GM23338 (cell line): ENCODE data around the gene VSIG10L. TPM values are rescaled to one million over a fixed set of nuclear protein-coding genes. Genes with fewer than 3 reads are reported as not detected.

Experiments used
- ATAC-seq: fragments of 200-7000 bp; cut with Tn5 transposase; 3 replicates; pipeline ENCODE4 v1.9.1; 2020
- DNase-seq: peaks from one replicate; pipeline ENCODE4 v3.0.0-alpha.2; 2015; ENCODE audit warnings: low spot score
- H2AFZ ChIP-seq: fragments of 200-600 bp; sonication (generic); 2 replicates; pipeline ENCODE4 v1.8.0; 2016; ENCODE audit warnings: antibody characterized with exemption, mild to moderate bottlenecking, moderate library complexity
- H3F3A ChIP-seq: fragments of 200-600 bp; sonication (generic); replicated peaks from 2 replicates; pipeline ENCODE4 v1.8.0; 2017; ENCODE audit warnings: antibody characterized with exemption, mixed run types, low read depth
- H3K27ac ChIP-seq: fragments of 200-600 bp; sonication (generic); 2 replicates; pipeline ENCODE4 v1.6.1; 2016; ENCODE audit warnings: low read depth
- H3K27me3 ChIP-seq: fragments of 200-600 bp; sonication (generic); 2 replicates; pipeline ENCODE4 v1.8.0; 2016; ENCODE audit warnings: mild to moderate bottlenecking, mixed run types, moderate library complexity; ENCODE audit not compliant: insufficient read depth
- H3K36me3 ChIP-seq: fragments of 200-600 bp; sonication (generic); 2 replicates; pipeline ENCODE4 v1.8.0; 2016; ENCODE audit warnings: mild to moderate bottlenecking; ENCODE audit not compliant: insufficient read depth
- H3K4me1 ChIP-seq: fragments of 200-600 bp; sonication (generic); 2 replicates; pipeline ENCODE4 v1.8.0; 2016; ENCODE audit warnings: mild to moderate bottlenecking, moderate library complexity; ENCODE audit not compliant: insufficient read depth
- H3K4me2 ChIP-seq: fragments of 200-600 bp; sonication (generic); 2 replicates; pipeline ENCODE4 v1.7.1; 2017; ENCODE audit warnings: mixed run types
- H3K4me3 ChIP-seq: fragments of 200-600 bp; sonication (generic); 2 replicates; pipeline ENCODE4 v1.6.1; 2016; ENCODE audit warnings: mixed run types
- H3K79me2 ChIP-seq: fragments of 200-600 bp; sonication (generic); replicated peaks from 2 replicates; pipeline ENCODE4 v1.8.0; 2017; ENCODE audit warnings: mild to moderate bottlenecking; ENCODE audit not compliant: insufficient read depth
- H3K9me2 ChIP-seq: fragments of 200-600 bp; sonication (generic); 2 replicates; pipeline ENCODE4 v1.8.0; 2017; ENCODE audit not compliant: insufficient read depth
- H4K20me1 ChIP-seq: fragments of 200-600 bp; sonication (generic); replicated peaks from 2 replicates; pipeline ENCODE4 v1.8.0; 2017; ENCODE audit warnings: mild to moderate bottlenecking; ENCODE audit not compliant: insufficient read depth
- H3K27ac Mint-ChIP-seq: 2 replicates; pipeline ENCODE4 v1.8.0; 2020; ENCODE audit warnings: inconsistent platforms, mild to moderate bottlenecking, moderate library complexity, mixed read lengths
- H3K27me3 Mint-ChIP-seq: 3 replicates; pipeline ENCODE4 v1.8.0; 2022; ENCODE audit warnings: low read depth, mild to moderate bottlenecking, moderate library complexity, mixed read lengths, inconsistent platforms; ENCODE audit not compliant: insufficient read depth, poor library complexity
- H3K36me3 Mint-ChIP-seq: 3 replicates; pipeline ENCODE4 v1.8.0; 2021; ENCODE audit warnings: low read depth, mild to moderate bottlenecking, inconsistent platforms, moderate library complexity, mixed read lengths
- H3K4me1 Mint-ChIP-seq: 3 replicates; pipeline ENCODE4 v1.8.0; 2020; ENCODE audit warnings: mild to moderate bottlenecking, inconsistent platforms, mixed read lengths
- H3K4me3 Mint-ChIP-seq: 3 replicates; pipeline ENCODE4 v1.8.0; 2021; ENCODE audit warnings: moderate library complexity, mild to moderate bottlenecking, inconsistent platforms, mixed read lengths
- H3K9me3 Mint-ChIP-seq: 3 replicates; pipeline ENCODE4 v1.8.0; 2020; ENCODE audit warnings: moderate library complexity, mild to moderate bottlenecking, inconsistent platforms, mixed read lengths
- POLR2AphosphoS5 ChIP-seq: IDR thresholded peaks from 2 replicates; pipeline ENCODE4 v1.6.1; 2016; ENCODE audit warnings: antibody characterized with exemption, low read depth
- polyA plus RNA-seq: library from polyadenylated mRNA; unstranded; fragments of >200 nt; fragmentation: Nextera tagmentation; extraction: Ambion mirVana; gene quantifications from 2 replicates; pipeline ENCODE4 v1.2.1, GENCODE V29; 2016
- total RNA-seq: library from RNA; depleted of rRNA; stranded (reverse); fragments of >200 nt; shearing (Covaris generic); gene quantifications from 2 replicates; pipeline ENCODE4 v1.2.3, GENCODE V29; 2014
- TF ChIP-seq, protein P1 (sequence below): IDR thresholded peaks from one replicate; pipeline ENCODE4 v1.6.1; 2018; ENCODE audit warnings: antibody characterized with exemption; ENCODE audit not compliant: unreplicated experiment
- TF ChIP-seq, protein P2 (sequence below): fragments of 250-450 bp; sonication (Bioruptor Pico); IDR thresholded peaks from 2 replicates; pipeline ENCODE4 v1.5.0; 2020; ENCODE audit warnings: mild to moderate bottlenecking, moderate library complexity

VSIG10L gene
- total and polyA plus RNA-seq, 2 experiments from 2014 or later, result 9.6 to 10.4 TPM

DNA sequence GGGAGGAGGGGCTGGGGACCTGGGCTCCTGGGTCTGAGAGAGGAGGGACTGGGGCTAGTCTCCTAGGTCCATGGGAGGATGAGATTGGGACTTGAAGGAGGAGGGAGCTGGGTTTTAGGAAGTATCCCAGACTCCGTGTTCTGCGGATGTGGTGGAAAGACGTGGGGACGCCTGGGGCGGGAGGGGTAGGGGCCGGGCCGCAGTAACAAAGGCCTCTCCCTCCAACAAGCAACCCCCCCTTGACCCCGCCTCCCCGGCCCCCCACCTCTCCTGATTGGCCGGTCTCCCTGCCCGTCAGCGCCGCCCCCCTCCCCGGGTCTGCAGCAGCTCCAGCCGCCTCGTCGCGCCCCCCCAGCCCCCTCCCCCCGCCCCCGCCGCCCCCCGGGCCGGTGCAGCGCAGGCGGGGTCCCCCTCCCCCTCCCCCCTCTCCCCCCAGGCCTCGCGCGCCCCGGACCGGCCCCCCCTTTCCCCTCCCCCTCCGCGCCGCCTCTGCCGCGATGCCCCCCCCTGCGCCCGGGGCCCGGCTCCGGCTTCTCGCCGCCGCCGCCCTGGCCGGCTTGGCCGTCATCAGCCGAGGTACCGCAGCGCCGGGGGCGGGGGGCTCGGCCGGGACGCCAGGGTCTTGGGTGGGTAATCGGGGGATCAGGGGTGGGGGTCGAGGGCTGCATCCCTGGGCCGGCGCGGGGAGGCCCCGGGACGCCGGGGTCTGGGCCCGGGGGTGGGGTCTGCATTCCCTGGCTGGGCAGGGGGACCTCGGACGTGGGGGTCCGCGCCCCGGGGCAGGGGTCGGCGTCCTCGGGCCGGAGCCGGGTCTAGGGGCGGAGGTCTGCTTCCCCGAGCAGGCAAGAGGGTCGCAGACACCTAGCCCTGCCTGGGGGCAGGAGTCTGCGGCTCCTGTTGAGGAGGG is 30.3 kb downstream of the VSIG10L start, which contains the start of gene IGLON5:
IGLON5 (plus strand) TSS at position 294 of the 907 bp plus-strand sequence; CDS start at position 498, 204 bp downstream.
- H3K79me2 ChIP-seq, result no peaks in the 10 kb centered on the region
- H3F3A ChIP-seq, result no peaks in the 10 kb centered on the region
- H3K4me1 ChIP-seq, result peaks cover 17% of the 10 kb centered on the region
- peak within 1 kb of the TSS; percentile 72 for H3K4me3 ChIP-seq
- H3K27me3 ChIP-seq, result no peaks in the 10 kb centered on the region
- Mint-ChIP-seq H3K4me1 (peaks cover 25% of the 10 kb centered on the region), H3K27me3 (peaks cover 8% of the 10 kb centered on the region), H3K4me3 (peak within 1 kb of the TSS; percentile 78), H3K27ac (peak within 1 kb of the TSS; percentile 66; the same call in 1 of the 2 replicates), H3K9me3 (peaks cover 18% of the 10 kb centered on the region), H3K36me3 (peaks cover 22% of the 10 kb centered on the region)
- peak; percentile 70 for DNase-seq
- H3K4me2 ChIP-seq, result peak within 1 kb of the TSS; percentile 91
- TF ChIP-seq POLR2AphosphoS5, result 0 out of 2 replicates have a peak, but pooled peaks have one; percentile 20
- TF ChIP-seq, protein P1, sequence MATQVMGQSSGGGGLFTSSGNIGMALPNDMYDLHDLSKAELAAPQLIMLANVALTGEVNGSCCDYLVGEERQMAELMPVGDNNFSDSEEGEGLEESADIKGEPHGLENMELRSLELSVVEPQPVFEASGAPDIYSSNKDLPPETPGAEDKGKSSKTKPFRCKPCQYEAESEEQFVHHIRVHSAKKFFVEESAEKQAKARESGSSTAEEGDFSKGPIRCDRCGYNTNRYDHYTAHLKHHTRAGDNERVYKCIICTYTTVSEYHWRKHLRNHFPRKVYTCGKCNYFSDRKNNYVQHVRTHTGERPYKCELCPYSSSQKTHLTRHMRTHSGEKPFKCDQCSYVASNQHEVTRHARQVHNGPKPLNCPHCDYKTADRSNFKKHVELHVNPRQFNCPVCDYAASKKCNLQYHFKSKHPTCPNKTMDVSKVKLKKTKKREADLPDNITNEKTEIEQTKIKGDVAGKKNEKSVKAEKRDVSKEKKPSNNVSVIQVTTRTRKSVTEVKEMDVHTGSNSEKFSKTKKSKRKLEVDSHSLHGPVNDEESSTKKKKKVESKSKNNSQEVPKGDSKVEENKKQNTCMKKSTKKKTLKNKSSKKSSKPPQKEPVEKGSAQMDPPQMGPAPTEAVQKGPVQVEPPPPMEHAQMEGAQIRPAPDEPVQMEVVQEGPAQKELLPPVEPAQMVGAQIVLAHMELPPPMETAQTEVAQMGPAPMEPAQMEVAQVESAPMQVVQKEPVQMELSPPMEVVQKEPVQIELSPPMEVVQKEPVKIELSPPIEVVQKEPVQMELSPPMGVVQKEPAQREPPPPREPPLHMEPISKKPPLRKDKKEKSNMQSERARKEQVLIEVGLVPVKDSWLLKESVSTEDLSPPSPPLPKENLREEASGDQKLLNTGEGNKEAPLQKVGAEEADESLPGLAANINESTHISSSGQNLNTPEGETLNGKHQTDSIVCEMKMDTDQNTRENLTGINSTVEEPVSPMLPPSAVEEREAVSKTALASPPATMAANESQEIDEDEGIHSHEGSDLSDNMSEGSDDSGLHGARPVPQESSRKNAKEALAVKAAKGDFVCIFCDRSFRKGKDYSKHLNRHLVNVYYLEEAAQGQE, result no peak
- TF ChIP-seq, protein P2, sequence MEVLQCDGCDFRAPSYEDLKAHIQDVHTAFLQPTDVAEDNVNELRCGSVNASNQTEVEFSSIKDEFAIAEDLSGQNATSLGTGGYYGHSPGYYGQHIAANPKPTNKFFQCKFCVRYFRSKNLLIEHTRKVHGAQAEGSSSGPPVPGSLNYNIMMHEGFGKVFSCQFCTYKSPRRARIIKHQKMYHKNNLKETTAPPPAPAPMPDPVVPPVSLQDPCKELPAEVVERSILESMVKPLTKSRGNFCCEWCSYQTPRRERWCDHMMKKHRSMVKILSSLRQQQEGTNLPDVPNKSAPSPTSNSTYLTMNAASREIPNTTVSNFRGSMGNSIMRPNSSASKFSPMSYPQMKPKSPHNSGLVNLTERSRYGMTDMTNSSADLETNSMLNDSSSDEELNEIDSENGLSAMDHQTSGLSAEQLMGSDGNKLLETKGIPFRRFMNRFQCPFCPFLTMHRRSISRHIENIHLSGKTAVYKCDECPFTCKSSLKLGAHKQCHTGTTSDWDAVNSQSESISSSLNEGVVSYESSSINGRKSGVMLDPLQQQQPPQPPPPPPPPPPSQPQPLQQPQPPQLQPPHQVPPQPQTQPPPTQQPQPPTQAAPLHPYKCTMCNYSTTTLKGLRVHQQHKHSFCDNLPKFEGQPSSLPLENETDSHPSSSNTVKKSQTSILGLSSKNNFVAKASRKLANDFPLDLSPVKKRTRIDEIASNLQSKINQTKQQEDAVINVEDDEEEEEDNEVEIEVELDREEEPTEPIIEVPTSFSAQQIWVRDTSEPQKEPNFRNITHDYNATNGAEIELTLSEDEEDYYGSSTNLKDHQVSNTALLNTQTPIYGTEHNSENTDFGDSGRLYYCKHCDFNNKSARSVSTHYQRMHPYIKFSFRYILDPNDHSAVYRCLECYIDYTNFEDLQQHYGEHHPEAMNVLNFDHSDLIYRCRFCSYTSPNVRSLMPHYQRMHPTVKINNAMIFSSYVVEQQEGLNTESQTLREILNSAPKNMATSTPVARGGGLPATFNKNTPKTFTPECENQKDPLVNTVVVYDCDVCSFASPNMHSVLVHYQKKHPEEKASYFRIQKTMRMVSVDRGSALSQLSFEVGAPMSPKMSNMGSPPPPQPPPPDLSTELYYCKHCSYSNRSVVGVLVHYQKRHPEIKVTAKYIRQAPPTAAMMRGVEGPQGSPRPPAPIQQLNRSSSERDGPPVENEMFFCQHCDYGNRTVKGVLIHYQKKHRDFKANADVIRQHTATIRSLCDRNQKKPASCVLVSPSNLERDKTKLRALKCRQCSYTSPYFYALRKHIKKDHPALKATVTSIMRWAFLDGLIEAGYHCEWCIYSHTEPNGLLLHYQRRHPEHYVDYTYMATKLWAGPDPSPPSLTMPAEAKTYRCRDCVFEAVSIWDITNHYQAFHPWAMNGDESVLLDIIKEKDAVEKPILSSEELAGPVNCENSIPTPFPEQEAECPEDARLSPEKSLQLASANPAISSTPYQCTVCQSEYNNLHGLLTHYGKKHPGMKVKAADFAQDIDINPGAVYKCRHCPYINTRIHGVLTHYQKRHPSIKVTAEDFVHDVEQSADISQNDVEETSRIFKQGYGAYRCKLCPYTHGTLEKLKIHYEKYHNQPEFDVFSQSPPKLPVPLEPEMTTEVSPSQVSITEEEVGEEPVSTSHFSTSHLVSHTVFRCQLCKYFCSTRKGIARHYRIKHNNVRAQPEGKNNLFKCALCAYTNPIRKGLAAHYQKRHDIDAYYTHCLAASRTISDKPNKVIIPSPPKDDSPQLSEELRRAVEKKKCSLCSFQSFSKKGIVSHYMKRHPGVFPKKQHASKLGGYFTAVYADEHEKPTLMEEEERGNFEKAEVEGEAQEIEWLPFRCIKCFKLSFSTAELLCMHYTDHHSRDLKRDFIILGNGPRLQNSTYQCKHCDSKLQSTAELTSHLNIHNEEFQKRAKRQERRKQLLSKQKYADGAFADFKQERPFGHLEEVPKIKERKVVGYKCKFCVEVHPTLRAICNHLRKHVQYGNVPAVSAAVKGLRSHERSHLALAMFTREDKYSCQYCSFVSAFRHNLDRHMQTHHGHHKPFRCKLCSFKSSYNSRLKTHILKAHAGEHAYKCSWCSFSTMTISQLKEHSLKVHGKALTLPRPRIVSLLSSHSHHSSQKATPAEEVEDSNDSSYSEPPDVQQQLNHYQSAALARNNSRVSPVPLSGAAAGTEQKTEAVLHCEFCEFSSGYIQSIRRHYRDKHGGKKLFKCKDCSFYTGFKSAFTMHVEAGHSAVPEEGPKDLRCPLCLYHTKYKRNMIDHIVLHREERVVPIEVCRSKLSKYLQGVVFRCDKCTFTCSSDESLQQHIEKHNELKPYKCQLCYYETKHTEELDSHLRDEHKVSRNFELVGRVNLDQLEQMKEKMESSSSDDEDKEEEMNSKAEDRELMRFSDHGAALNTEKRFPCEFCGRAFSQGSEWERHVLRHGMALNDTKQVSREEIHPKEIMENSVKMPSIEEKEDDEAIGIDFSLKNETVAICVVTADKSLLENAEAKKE, result no peak
- no peaks in the 10 kb centered on the region for H3K36me3 ChIP-seq
- ATAC-seq, result peak; percentile 71
- no peak within 1 kb of the TSS for H3K27ac ChIP-seq
- no peaks in the 10 kb centered on the region for H4K20me1 ChIP-seq
- H2AFZ ChIP-seq, result no peak within 1 kb of the TSS; the same call in 1 of the 2 replicates
- no peaks in the 10 kb centered on the region for H3K9me2 ChIP-seq
